HepG2 (cell line): ENCODE results near the gene DHX8. TPM values are rescaled to one million over a fixed set of nuclear protein-coding genes. Genes with fewer than 3 reads are reported as not detected.

Source experiments
- CENPX ChIP-seq: sonication (generic); formaldehyde crosslinking; IDR thresholded peaks from 2 replicates; pipeline ENCODE4 v1.9.0; 2021; ENCODE audit warnings: mild to moderate bottlenecking, missing genetic modification reagents, moderate library complexity
- ELK4 ChIP-seq: sonication (generic); formaldehyde crosslinking; IDR thresholded peaks from 2 replicates; pipeline ENCODE4 v1.9.0; 2021; ENCODE audit warnings: missing genetic modification reagents, borderline replicate concordance
- FOXO1 ChIP-seq: sonication (generic); formaldehyde crosslinking; IDR thresholded peaks from 2 replicates; pipeline ENCODE4 v1.4.0; 2020; ENCODE audit warnings: missing genetic modification reagents
- FOXP4 ChIP-seq: sonication (generic); formaldehyde crosslinking; IDR thresholded peaks from 2 replicates; pipeline ENCODE4 v1.4.0; 2020; ENCODE audit warnings: missing genetic modification reagents
- HIC2 ChIP-seq: sonication (generic); formaldehyde crosslinking; IDR thresholded peaks from 2 replicates; pipeline ENCODE4 v1.9.0; 2022; ENCODE audit warnings: low read depth, missing genetic modification reagents
- KDM3A ChIP-seq: IDR thresholded peaks from 2 replicates; pipeline ENCODE4 v1.6.1; 2018; ENCODE audit warnings: low read depth, missing compliant biosample characterization
- PHF21A ChIP-seq: sonication (generic); formaldehyde crosslinking; IDR thresholded peaks from 2 replicates; pipeline ENCODE4 v1.5.0; 2020; ENCODE audit warnings: mild to moderate bottlenecking, missing genetic modification reagents
- SRSF4 ChIP-seq: fragments of 200-400 bp; formaldehyde crosslinking; IDR thresholded peaks from one replicate; pipeline ENCODE4 v1.6.1; 2018; ENCODE audit warnings: mild to moderate bottlenecking, low read depth, low read length, moderate library complexity; ENCODE audit not compliant: poor library complexity, severe bottlenecking
- TOPORS ChIP-seq: sonication (generic); formaldehyde crosslinking; IDR thresholded peaks from 2 replicates; pipeline ENCODE4 v1.8.0; 2023; ENCODE audit warnings: mild to moderate bottlenecking, missing genetic modification reagents
- ZFYVE20 ChIP-seq: sonication (generic); formaldehyde crosslinking; IDR thresholded peaks from 2 replicates; pipeline ENCODE4 v1.8.0; 2023; ENCODE audit warnings: low read depth, mild to moderate bottlenecking, moderate library complexity, missing genetic modification reagents, borderline replicate concordance
- ZNF17 ChIP-seq: sonication (generic); formaldehyde crosslinking; IDR thresholded peaks from 2 replicates; pipeline ENCODE4 v1.5.0; 2020; ENCODE audit warnings: mild to moderate bottlenecking, missing genetic modification reagents
- ZNF329 ChIP-seq: sonication (generic); formaldehyde crosslinking; IDR thresholded peaks from 2 replicates; pipeline ENCODE4 v1.9.0; 2021; ENCODE audit warnings: low read depth, mild to moderate bottlenecking, missing genetic modification reagents
- ZNF570 ChIP-seq: sonication (generic); formaldehyde crosslinking; IDR thresholded peaks from 2 replicates; pipeline ENCODE4 v1.4.0; 2020; ENCODE audit warnings: mild to moderate bottlenecking, missing genetic modification reagents, borderline replicate concordance
- ZNF816 ChIP-seq: sonication (generic); formaldehyde crosslinking; IDR thresholded peaks from 2 replicates; pipeline ENCODE4 v1.8.0; 2022; ENCODE audit warnings: missing genetic modification reagents, mild to moderate bottlenecking, borderline replicate concordance
- polyA plus RNA-seq, 8 experiments: library from polyadenylated mRNA; depleted of rRNA in 3 of 8; stranded (reverse) in 7 of 8; unstranded in 1 of 8; fragments of >200 nt; fragmentation: Illumina TruSeq in 4 of 8; extraction: Trizol in 4 of 8; gene quantifications; 2 replicates each; pipeline versions ENCODE4 v1.2.1 to v1.2.3, GENCODE V29; 2011 to 2016; ENCODE audit warnings: low read depth in 4 of 8, missing spikeins in 1 of 8, mixed read lengths in 1 of 8; ENCODE audit not compliant: insufficient read depth in 1 of 8
- total RNA-seq, 5 experiments: library from RNA; depleted of rRNA; stranded (reverse); fragments of >200 nt; fragmentation: Illumina TruSeq; extraction: Trizol; gene quantifications; 2 replicates each; pipeline ENCODE4 v1.2.3, GENCODE V29; 2016; ENCODE audit warnings: low read depth in 1 of 5
- TF ChIP-seq, protein P1 (sequence below): sonication (generic); formaldehyde crosslinking; IDR thresholded peaks from 2 replicates; pipeline ENCODE4 v1.5.0; 2020; ENCODE audit warnings: mild to moderate bottlenecking, missing genetic modification reagents
- TF ChIP-seq, protein P2 (sequence below): sonication (generic); formaldehyde crosslinking; IDR thresholded peaks from 2 replicates; pipeline ENCODE4 v1.4.0; 2020; ENCODE audit warnings: missing genetic modification reagents, mild to moderate bottlenecking, borderline replicate concordance
- TF ChIP-seq, protein P3 (sequence below): sonication (generic); formaldehyde crosslinking; IDR thresholded peaks from 2 replicates; pipeline ENCODE4 v1.8.1; 2023; ENCODE audit warnings: mild to moderate bottlenecking, missing genetic modification reagents

The DHX8 gene
- total and polyA plus RNA-seq, 2 of the 13 experiments (the other 11 are each of a cell fraction or from before 2014, with no cell fraction given): 24.8 to 48.9 TPM

DNA sequence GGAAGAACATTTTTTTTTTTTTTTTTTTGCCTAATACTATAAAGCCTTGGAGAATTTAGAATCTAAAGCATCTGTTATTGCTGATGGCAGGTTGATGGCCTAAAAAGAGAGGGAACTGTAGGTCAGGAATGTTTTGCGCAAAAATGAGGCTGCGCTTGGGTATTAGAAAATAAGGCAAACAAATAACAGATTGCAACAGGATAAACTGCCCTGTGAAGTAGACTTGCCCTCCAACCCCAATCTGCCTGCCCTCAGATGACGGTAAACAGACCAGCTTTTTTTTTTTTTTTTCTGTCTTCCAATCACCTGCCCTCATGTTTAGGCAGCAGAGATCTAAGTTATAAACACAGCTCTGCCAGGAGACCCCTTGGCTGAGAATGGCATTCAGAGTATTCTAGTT is 3.8 kb upstream of the DHX8 start (continued):
- TF ChIP-seq, protein P1, sequence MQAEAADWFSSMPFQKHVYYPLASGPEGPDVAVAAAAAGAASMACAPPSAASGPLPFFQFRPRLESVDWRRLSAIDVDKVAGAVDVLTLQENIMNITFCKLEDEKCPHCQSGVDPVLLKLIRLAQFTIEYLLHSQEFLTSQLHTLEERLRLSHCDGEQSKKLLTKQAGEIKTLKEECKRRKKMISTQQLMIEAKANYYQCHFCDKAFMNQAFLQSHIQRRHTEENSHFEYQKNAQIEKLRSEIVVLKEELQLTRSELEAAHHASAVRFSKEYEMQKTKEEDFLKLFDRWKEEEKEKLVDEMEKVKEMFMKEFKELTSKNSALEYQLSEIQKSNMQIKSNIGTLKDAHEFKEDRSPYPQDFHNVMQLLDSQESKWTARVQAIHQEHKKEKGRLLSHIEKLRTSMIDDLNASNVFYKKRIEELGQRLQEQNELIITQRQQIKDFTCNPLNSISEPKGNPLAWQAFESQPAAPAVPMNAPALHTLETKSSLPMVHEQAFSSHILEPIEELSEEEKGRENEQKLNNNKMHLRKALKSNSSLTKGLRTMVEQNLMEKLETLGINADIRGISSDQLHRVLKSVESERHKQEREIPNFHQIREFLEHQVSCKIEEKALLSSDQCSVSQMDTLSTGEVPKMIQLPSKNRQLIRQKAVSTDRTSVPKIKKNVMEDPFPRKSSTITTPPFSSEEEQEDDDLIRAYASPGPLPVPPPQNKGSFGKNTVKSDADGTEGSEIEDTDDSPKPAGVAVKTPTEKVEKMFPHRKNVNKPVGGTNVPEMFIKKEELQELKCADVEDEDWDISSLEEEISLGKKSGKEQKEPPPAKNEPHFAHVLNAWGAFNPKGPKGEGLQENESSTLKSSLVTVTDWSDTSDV (CRISPR knock-in tag): no peak
- TF ChIP-seq CENPX (CRISPR knock-in tag) (no peak), FOXO1 (CRISPR knock-in tag) (peak; percentile 95), FOXP4 (CRISPR knock-in tag) (peak; percentile 99), PHF21A (peak; percentile 92), ZFYVE20 (no peak), KDM3A (CRISPR knock-in tag) (peak; percentile 72; the same call in 1 of the 2 replicates), TOPORS (no peak), SRSF4 (no peak), ZNF816 (CRISPR knock-in tag) (0 out of 2 replicates have a peak, but pooled peaks have one; percentile 34), ZNF570 (CRISPR knock-in tag) (no peak), HIC2 (peak; percentile 64; the same call in 1 of the 2 replicates), ZNF329 (CRISPR knock-in tag) (0 out of 2 replicates have a peak, but pooled peaks have one; percentile 28), ZNF17 (CRISPR knock-in tag) (no peak), ELK4 (CRISPR knock-in tag) (no peak)
- TF ChIP-seq, protein P2, sequence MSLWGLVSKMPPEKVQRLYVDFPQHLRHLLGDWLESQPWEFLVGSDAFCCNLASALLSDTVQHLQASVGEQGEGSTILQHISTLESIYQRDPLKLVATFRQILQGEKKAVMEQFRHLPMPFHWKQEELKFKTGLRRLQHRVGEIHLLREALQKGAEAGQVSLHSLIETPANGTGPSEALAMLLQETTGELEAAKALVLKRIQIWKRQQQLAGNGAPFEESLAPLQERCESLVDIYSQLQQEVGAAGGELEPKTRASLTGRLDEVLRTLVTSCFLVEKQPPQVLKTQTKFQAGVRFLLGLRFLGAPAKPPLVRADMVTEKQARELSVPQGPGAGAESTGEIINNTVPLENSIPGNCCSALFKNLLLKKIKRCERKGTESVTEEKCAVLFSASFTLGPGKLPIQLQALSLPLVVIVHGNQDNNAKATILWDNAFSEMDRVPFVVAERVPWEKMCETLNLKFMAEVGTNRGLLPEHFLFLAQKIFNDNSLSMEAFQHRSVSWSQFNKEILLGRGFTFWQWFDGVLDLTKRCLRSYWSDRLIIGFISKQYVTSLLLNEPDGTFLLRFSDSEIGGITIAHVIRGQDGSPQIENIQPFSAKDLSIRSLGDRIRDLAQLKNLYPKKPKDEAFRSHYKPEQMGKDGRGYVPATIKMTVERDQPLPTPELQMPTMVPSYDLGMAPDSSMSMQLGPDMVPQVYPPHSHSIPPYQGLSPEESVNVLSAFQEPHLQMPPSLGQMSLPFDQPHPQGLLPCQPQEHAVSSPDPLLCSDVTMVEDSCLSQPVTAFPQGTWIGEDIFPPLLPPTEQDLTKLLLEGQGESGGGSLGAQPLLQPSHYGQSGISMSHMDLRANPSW: peak; percentile 87
- TF ChIP-seq, protein P3, sequence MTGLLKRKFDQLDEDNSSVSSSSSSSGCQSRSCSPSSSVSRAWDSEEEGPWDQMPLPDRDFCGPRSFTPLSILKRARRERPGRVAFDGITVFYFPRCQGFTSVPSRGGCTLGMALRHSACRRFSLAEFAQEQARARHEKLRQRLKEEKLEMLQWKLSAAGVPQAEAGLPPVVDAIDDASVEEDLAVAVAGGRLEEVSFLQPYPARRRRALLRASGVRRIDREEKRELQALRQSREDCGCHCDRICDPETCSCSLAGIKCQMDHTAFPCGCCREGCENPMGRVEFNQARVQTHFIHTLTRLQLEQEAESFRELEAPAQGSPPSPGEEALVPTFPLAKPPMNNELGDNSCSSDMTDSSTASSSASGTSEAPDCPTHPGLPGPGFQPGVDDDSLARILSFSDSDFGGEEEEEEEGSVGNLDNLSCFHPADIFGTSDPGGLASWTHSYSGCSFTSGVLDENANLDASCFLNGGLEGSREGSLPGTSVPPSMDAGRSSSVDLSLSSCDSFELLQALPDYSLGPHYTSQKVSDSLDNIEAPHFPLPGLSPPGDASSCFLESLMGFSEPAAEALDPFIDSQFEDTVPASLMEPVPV (CRISPR knock-in tag): no peak
